Measurements from ENCODE around the gene LNPK. TPM values are rescaled to one million over a fixed set of nuclear protein-coding genes. Genes with fewer than 3 reads are reported as not detected.
A peak's percentile ranks its signal among the peaks of the same experiment; 100 is the strongest.

The LNPK gene
- total and polyA plus RNA-seq, 2 of the 4 experiments (the other 2 are of a cell fraction), result 18.7 to 48.6 TPM

DNA sequence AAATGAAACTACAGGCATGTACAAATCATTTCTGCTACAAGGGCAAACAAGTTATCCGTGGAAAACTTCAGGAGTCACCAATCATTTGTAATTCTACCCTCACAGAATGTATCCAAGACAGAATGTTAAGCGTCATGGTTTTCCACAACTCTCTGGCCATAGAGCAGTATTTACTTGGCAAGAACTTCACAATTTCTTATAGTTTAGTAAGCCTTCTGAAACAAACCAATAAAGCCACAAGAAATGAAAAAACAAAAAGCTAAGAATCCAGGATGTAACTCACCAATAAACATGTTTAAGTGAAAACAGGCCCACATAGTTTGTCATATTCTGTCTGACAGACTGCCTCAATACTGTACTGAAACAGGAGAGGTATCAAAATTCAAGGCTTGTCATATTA lies 70.3 kb downstream of the LNPK start:
- H3K27me3 ChIP-seq (ENCODE audit: control insufficient read depth, insufficient read depth, low read length), result no peaks in the 10 kb centered on the region
- H3K18ac ChIP-seq (ENCODE audit: low read depth, low read length), result no peak overlapping the region
- no peaks in the 10 kb centered on the region for H3K9me3 ChIP-seq (ENCODE audit: control insufficient read depth, insufficient read depth, low read length)
- no peak overlapping the region for H3K23ac ChIP-seq (ENCODE audit: low read depth, low read length)
- no peak overlapping the region for H3K9ac ChIP-seq (ENCODE audit: low read depth, low read length)
- no peak overlapping the region for H3K27ac ChIP-seq (ENCODE audit: insufficient read depth, low read length)
- H4K8ac ChIP-seq (ENCODE audit: low read depth in 2 of 2, low read length in 2 of 2), result no peak overlapping the region
- H4K5ac ChIP-seq (ENCODE audit: low read depth, low read length), result no peak overlapping the region
- WGBS, 2 experiments (ENCODE audit: extremely low coverage in 2 of 2, insufficient read length in 1 of 2), result no CpG with 5 or more reads among the region's 2 CpGs
- ChIA-PET CTCF (no interaction called here), POLR2A (ENCODE audit: unreplicated experiment) (interaction anchor here (0.5 kb wide), 1 partner anchor 222 kb away, joined by 13 read pairs; no protein-coding TSS in a partner anchor)
- H3K4ac ChIP-seq (ENCODE audit: low read depth, low read length), result no peak overlapping the region
- H3K79me1 ChIP-seq (ENCODE audit: low read depth in 1 of 2, low read length in 2 of 2), result no peaks in the 10 kb centered on the region
- no peak overlapping the region for H2BK120ac ChIP-seq (ENCODE audit: low read depth, low read length)
- H2AK5ac ChIP-seq (ENCODE audit: low read depth, low read length), result no peak overlapping the region
- H3K14ac ChIP-seq (replicated peaks; ENCODE audit: low read depth, low read length), result no peak overlapping the region
- no peak for TF ChIP-seq MAFK (IDR thresholded peaks at IDR 0.05; ENCODE audit: low read depth, low read length)
- TF ChIP-seq, protein P1, sequence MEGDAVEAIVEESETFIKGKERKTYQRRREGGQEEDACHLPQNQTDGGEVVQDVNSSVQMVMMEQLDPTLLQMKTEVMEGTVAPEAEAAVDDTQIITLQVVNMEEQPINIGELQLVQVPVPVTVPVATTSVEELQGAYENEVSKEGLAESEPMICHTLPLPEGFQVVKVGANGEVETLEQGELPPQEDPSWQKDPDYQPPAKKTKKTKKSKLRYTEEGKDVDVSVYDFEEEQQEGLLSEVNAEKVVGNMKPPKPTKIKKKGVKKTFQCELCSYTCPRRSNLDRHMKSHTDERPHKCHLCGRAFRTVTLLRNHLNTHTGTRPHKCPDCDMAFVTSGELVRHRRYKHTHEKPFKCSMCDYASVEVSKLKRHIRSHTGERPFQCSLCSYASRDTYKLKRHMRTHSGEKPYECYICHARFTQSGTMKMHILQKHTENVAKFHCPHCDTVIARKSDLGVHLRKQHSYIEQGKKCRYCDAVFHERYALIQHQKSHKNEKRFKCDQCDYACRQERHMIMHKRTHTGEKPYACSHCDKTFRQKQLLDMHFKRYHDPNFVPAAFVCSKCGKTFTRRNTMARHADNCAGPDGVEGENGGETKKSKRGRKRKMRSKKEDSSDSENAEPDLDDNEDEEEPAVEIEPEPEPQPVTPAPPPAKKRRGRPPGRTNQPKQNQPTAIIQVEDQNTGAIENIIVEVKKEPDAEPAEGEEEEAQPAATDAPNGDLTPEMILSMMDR (conservative IDR thresholded peaks at IDR 0.05; ENCODE audit: low read depth, low read length), result no peak
- TF ChIP-seq CHD1 (IDR thresholded peaks at IDR 0.05; ENCODE audit: low read depth, low read length), result no peak
- no peak for TF ChIP-seq BHLHE40 (IDR thresholded peaks at IDR 0.05; ENCODE audit: low read depth, low read length)
- TF ChIP-seq CEBPB (IDR thresholded peaks at IDR 0.05; ENCODE audit: low read depth, low read length), result no peak
- TF ChIP-seq, protein P2, sequence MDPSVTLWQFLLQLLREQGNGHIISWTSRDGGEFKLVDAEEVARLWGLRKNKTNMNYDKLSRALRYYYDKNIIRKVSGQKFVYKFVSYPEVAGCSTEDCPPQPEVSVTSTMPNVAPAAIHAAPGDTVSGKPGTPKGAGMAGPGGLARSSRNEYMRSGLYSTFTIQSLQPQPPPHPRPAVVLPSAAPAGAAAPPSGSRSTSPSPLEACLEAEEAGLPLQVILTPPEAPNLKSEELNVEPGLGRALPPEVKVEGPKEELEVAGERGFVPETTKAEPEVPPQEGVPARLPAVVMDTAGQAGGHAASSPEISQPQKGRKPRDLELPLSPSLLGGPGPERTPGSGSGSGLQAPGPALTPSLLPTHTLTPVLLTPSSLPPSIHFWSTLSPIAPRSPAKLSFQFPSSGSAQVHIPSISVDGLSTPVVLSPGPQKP (IDR thresholded peaks at IDR 0.05; ENCODE audit: borderline replicate concordance, low read depth, low read length), result no peak
- no peak for TF ChIP-seq RCOR1 (IDR thresholded peaks at IDR 0.05; ENCODE audit: insufficient replicate concordance, low read length)
- no peak for TF ChIP-seq POLR2A (IDR thresholded peaks at IDR 0.05; ENCODE audit: low read depth, low read length)
- no peak for TF ChIP-seq RAD21 (IDR thresholded peaks at IDR 0.05; ENCODE audit: low read length)
- no peak for TF ChIP-seq NFE2L2 (IDR thresholded peaks at IDR 0.05; ENCODE audit: low read depth, low read length)
- no peak for TF ChIP-seq MXI1 (IDR thresholded peaks at IDR 0.05; ENCODE audit: borderline replicate concordance, low read depth, low read length)
- no peak for TF ChIP-seq MAZ (IDR thresholded peaks at IDR 0.05; ENCODE audit: borderline replicate concordance, low read depth, low read length)
- TF ChIP-seq, protein P3, sequence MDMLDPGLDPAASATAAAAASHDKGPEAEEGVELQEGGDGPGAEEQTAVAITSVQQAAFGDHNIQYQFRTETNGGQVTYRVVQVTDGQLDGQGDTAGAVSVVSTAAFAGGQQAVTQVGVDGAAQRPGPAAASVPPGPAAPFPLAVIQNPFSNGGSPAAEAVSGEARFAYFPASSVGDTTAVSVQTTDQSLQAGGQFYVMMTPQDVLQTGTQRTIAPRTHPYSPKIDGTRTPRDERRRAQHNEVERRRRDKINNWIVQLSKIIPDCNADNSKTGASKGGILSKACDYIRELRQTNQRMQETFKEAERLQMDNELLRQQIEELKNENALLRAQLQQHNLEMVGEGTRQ (IDR thresholded peaks at IDR 0.05; ENCODE audit: low read depth, low read length), result no peak
- TF ChIP-seq SMC3 (IDR thresholded peaks at IDR 0.05; ENCODE audit: low read depth, low read length), result no peak
- ATAC-seq (ENCODE audit: low read depth) (peak; percentile 75), DNase-seq (peak; percentile 88)
- in situ Hi-C loops (cut with MboI; ENCODE audit: low sequenced_read_pairs), result no loop called here
- no peaks in the 10 kb centered on the region for H3K4me1 ChIP-seq (ENCODE audit: control insufficient read depth, insufficient read depth, low read length)
- peak overlapping the region; percentile 46; the same call in 1 of the 2 replicates for H3K4me2 ChIP-seq (ENCODE audit: low read depth, low read length)
- BruUV-seq (replicated peaks), result no TSS peak
- no peak overlapping the region for H2BK15ac ChIP-seq (ENCODE audit: low read depth, low read length)
- dilution Hi-C loops (cut with HindIII; ENCODE audit: low sequenced_read_pairs, unreplicated experiment), result no loop called here
- H3K4me3 ChIP-seq (ENCODE audit: insufficient read depth, low read depth, low read length), result no peak overlapping the region
- no peaks in the 10 kb centered on the region for H4K20me1 ChIP-seq (ENCODE audit: insufficient read depth, low read length)
- H2BK20ac ChIP-seq (ENCODE audit: low read depth, low read length), result no peak overlapping the region
- no peak overlapping the region for H3K56ac ChIP-seq (ENCODE audit: extremely low read depth, insufficient read depth, low read length)
- peaks cover 3% of the 10 kb centered on the region; the same call in 1 of the 2 replicates for H3K9me1 ChIP-seq (ENCODE audit: insufficient read depth, low read length)
- no peak overlapping the region for H2AK9ac ChIP-seq (replicated peaks; ENCODE audit: low read depth, low read length, poor library complexity)
- no peak overlapping the region for H4K91ac ChIP-seq (ENCODE audit: insufficient read depth, low read depth, low read length)
- H2BK5ac ChIP-seq (ENCODE audit: low read depth, low read length, poor library complexity, severe bottlenecking), result no peak overlapping the region
- H2AFZ ChIP-seq (replicated peaks; ENCODE audit: low read length, poor library complexity), result no peak overlapping the region
- intact Hi-C loops (cut with micrococcal nuclease), result no loop called here
- 0 out of 2 replicates have a peak, but pooled peaks cover 3% of the 10 kb centered on the region for H3K36me3 ChIP-seq (ENCODE audit: control insufficient read depth, insufficient read depth, low read length)
